SU-DHL-6 (cell line): ENCODE data around the gene GNPNAT1.

Source experiments
- CTCF ChIP-seq: fragments of 200-600 bp; sonication (generic); IDR thresholded peaks from one replicate; pipeline ENCODE4 v1.5.1; 2017; ENCODE audit warnings: antibody characterized with exemption, mild to moderate bottlenecking, low read length, moderate library complexity; ENCODE audit not compliant: insufficient read depth, poor library complexity, severe bottlenecking
- EZH2phosphoT487 ChIP-seq: fragments of 200-600 bp; sonication (generic), shearing (Covaris generic); conservative IDR thresholded peaks from 2 replicates; pipeline ENCODE4 v1.6.1; 2018; ENCODE audit warnings: mild to moderate bottlenecking, antibody characterized with exemption, low read length, moderate library complexity, mixed read lengths

DNA sequence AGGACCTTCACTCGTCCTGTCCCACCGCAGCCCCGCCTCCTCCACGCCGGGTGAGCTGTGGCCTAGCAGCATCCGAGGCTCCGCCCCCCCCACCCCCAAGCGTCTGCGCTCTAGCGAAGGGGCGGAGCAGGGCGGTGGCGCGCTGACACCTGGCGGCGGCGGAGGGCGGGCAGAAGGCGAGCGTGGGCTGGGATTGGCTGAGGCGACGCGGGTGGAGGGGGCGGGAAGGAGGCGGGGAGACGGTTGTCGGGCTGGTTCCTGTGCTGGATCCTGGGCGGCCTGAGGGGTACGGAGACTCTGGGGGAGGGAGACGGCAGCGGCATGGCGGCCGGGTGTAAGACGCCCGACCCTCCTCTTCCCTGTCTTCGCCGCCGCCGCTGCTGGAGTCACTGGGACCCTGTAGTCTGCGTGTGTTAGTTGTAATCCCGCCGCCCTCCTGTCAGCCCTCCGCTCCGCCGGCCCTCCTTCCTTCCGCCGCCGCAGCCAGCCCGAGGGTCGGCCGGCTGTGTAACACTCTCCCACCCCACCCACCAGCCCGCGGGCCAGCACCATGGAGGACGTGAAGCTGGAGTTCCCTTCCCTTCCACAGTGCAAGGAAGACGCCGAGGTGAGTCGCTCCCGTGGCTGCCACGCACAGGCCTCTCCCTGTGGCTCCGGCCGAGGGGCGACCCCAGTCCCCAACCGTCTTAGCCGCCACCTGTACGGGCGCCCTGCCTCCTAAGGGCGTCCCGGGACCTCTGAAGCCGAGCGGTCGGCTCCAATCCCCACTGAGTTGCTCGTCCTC is 61.3 kb downstream of the GNPNAT1 start, which contains the start of gene STYX:
- no peak for TF ChIP-seq EZH2phosphoT487
- TF ChIP-seq CTCF = no peak
